ENCODE data around the gene SLC30A2.

DNA sequence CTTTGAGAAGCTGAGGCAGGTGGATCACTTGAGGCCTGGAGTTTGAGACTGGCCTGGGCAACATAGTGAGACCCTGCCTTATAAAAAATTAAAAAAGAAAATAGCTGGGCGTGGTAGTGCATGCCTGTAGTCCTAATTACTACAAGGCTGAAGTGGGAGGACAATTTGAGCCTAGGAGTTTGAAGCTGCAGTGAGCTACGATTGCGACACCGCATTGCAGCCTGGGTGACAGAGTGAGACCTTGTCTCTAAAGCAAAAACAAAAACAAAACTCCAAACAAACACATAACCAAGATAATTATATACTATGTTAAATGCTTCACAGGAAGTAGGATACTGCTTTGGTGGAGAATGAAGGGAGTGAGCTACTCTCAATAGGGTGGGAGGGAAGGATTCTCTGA lies 42.7 kb downstream of the SLC30A2 start:
- TF ChIP-seq TAF1 (IDR thresholded peaks at IDR 0.05; ENCODE audit: borderline replicate concordance, insufficient read depth, low read length) (no peak), POLR2AphosphoS5 (IDR thresholded peaks at IDR 0.05; ENCODE audit: low read depth, low read length) (no peak), SIN3A (IDR thresholded peaks at IDR 0.05; ENCODE audit: borderline replicate concordance, insufficient read depth, low read length) (no peak), FOXP2 (optimal IDR thresholded peaks at IDR 0.05; ENCODE audit: borderline replicate concordance, extremely low read depth, extremely low read length, insufficient read depth) (no peak)
- TF ChIP-seq, protein P1, sequence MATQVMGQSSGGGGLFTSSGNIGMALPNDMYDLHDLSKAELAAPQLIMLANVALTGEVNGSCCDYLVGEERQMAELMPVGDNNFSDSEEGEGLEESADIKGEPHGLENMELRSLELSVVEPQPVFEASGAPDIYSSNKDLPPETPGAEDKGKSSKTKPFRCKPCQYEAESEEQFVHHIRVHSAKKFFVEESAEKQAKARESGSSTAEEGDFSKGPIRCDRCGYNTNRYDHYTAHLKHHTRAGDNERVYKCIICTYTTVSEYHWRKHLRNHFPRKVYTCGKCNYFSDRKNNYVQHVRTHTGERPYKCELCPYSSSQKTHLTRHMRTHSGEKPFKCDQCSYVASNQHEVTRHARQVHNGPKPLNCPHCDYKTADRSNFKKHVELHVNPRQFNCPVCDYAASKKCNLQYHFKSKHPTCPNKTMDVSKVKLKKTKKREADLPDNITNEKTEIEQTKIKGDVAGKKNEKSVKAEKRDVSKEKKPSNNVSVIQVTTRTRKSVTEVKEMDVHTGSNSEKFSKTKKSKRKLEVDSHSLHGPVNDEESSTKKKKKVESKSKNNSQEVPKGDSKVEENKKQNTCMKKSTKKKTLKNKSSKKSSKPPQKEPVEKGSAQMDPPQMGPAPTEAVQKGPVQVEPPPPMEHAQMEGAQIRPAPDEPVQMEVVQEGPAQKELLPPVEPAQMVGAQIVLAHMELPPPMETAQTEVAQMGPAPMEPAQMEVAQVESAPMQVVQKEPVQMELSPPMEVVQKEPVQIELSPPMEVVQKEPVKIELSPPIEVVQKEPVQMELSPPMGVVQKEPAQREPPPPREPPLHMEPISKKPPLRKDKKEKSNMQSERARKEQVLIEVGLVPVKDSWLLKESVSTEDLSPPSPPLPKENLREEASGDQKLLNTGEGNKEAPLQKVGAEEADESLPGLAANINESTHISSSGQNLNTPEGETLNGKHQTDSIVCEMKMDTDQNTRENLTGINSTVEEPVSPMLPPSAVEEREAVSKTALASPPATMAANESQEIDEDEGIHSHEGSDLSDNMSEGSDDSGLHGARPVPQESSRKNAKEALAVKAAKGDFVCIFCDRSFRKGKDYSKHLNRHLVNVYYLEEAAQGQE (IDR thresholded peaks at IDR 0.05; ENCODE audit: insufficient read depth in 1 of 2, low read depth in 2 of 2, low read length in 2 of 2): no peak

All from PFSK-1 (cell line).